ENCODE results near the gene CAMK1D.

GRCh38 chr10:12828736-12829135 lies 479.4 kb downstream of the CAMK1D start:
- TF ChIP-seq EZH2phosphoT487 (IDR thresholded peaks at IDR 0.05; ENCODE audit: borderline replicate concordance, low read length) = no peak
- no peak for TF ChIP-seq CTCF (IDR thresholded peaks at IDR 0.05; ENCODE audit: low read depth, low read length, poor library complexity, severe bottlenecking)

Data from DOHH2 (cell line).